Stimulated activated naive B cell treated with anti-CD40 and anti-IgM and Interleukin-4, amounts not matched to agents 10 μg/mL and 1 μg/mL and 100 μg/mL, for 72 hours (primary cell): Measurements from ENCODE around the gene ZNF532.
A peak's percentile ranks its signal among the peaks of the same experiment; 100 is the strongest.

Experiments used
- ATAC-seq, 2 donors: fragments of 150-1000 bp; cut with Tn5 transposase; replicated peaks; 2 replicates each; pipeline ENCODE4 v1.10.0; 2021; ENCODE audit warnings: moderate library complexity in 1 of 2
- DNase-seq: peaks from one replicate; pipeline ENCODE4 v3.0.0; 2021
- H3K27ac Mint-ChIP-seq: one replicate; pipeline ENCODE4 v1.8.0; 2022; ENCODE audit warnings: mild to moderate bottlenecking, mixed read lengths
- H3K27me3 Mint-ChIP-seq, 2 donors: one replicate each; pipeline ENCODE4 v1.8.0; 2022; ENCODE audit warnings: mixed read lengths in 2 of 2
- H3K36me3 Mint-ChIP-seq, 2 donors: one replicate each; pipeline ENCODE4 v1.8.0; 2022; ENCODE audit warnings: mixed read lengths in 2 of 2, mild to moderate bottlenecking in 1 of 2
- H3K4me1 Mint-ChIP-seq, 2 donors: one replicate each; pipeline ENCODE4 v1.8.0; 2022; ENCODE audit warnings: mixed read lengths in 2 of 2, mild to moderate bottlenecking in 1 of 2
- H3K4me3 Mint-ChIP-seq, 2 donors: one replicate each; pipeline ENCODE4 v1.8.0; 2022; ENCODE audit warnings: mild to moderate bottlenecking in 2 of 2, mixed read lengths in 2 of 2, moderate library complexity in 1 of 2
- H3K9me3 Mint-ChIP-seq, 2 donors: one replicate each; pipeline ENCODE4 v1.8.0; 2022; ENCODE audit warnings: mixed read lengths in 2 of 2, mild to moderate bottlenecking in 1 of 2

Gene ZNF532

DNA sequence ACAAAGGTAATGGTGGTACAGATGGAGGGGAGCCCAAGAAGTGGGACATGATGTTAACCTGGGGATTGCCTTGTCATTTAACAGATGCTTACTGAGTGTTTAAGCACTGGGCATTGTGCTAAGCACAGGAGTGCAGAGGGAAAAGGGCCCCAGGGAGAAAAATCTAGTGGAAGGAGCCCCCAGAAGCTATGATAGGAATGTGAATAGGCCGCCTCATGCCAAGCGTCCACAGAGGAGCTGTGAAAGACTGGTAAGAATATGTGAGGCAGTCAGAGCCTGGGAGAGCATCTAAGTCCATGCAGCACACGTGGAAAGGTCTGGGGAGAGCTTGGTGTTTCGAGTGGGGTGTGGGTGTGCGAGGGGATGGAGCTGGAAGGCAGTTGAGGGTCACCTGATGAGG, 5.5 kb downstream of the ZNF532 start:
- H3K27ac Mint-ChIP-seq: peak overlapping the region; percentile 48
- ATAC-seq: no peak
- H3K4me3 Mint-ChIP-seq: no peak overlapping the region
- H3K27me3 Mint-ChIP-seq: no peaks in the 10 kb centered on the region
- DNase-seq: no peak
- peaks cover 26 to 29% of the 10 kb centered on the region in 2 donors for H3K4me1 Mint-ChIP-seq
- peaks cover 0 to 4% of the 10 kb centered on the region in 2 donors for H3K9me3 Mint-ChIP-seq
- peaks cover 56 to 80% of the 10 kb centered on the region in 2 donors for H3K36me3 Mint-ChIP-seq

DNA sequence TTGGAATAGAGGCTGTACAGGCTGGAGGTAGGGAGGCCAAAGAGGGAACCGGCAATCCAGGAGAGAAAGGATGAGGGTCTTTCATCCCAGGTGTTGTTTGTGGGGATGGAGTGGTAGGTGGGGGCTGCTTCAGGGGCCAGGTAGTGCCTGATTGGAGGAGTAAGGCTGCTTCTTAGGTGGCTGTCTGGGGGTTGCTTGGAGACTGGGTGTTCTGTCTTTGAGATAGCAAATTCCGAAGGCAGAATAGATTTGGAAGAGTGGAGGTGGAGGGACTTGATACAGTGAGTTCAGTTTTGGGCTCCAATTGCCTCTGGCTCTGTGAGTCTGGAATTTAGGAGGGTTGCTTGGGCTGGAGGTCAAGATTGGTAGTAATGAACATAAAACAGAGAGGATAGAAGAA, 5.9 kb downstream of the ZNF532 start:
- peaks cover 51 to 80% of the 10 kb centered on the region in 2 donors for H3K36me3 Mint-ChIP-seq
- peaks cover 22 to 24% of the 10 kb centered on the region in 2 donors for H3K4me1 Mint-ChIP-seq
- no peak overlapping the region for H3K4me3 Mint-ChIP-seq
- no peaks in the 10 kb centered on the region for H3K27me3 Mint-ChIP-seq
- H3K9me3 Mint-ChIP-seq: peaks cover 0 to 4% of the 10 kb centered on the region in 2 donors
- peak overlapping the region; percentile 48 for H3K27ac Mint-ChIP-seq
- DNase-seq (no peak), ATAC-seq (no peak)

DNA sequence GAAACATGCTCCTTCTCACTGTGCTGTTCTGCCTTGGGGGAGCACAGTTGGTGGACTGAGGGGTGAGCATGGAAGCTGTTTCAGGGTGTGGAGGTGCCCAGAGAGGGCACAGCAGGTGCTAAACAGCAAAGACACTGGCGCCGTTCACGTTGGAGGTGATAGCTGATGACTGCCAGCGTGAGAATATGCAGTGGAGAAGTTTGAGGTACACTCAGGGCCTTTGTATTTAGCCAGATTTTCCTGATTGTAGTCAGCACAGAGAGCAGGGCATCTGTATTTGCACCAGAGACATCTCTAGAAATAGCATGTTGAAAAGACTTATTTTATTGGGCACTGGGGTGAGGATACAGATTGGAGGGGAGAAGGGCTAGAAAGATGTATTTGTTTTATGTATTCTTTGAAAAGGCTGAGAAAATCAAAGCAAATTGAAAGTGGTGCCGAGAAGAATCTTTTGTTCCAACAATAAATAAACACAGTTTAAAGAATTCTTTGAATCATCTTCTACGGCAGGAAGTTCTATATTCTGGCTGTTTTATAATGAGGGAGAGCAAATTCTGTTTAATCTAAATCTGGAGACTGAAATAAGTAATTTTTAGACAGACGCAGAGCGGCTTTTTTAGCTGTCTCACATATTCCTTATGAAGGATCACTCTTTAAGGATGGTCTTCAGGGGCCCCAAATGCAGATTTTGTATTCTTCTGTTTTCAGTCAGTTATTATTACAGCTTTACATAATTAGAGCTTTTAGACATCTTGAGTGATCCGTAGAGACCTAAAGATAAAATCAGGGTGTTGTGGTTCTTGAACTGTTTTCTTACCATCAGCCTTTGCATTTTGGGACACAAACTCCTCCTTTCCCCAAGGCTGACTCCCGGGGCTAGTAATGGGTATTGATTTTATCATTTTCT, 7.1 kb downstream of the ZNF532 start:
- peaks cover 0 to 4% of the 10 kb centered on the region in 2 donors for H3K9me3 Mint-ChIP-seq
- H3K4me3 Mint-ChIP-seq: no peak overlapping the region
- ATAC-seq (peak in 1 of 2 donors; percentile 27), DNase-seq (no peak)
- H3K27ac Mint-ChIP-seq: no peak overlapping the region
- peaks cover 44 to 76% of the 10 kb centered on the region in 2 donors for H3K36me3 Mint-ChIP-seq
- no peaks in the 10 kb centered on the region for H3K27me3 Mint-ChIP-seq
- peaks cover 19 to 20% of the 10 kb centered on the region in 2 donors for H3K4me1 Mint-ChIP-seq

DNA sequence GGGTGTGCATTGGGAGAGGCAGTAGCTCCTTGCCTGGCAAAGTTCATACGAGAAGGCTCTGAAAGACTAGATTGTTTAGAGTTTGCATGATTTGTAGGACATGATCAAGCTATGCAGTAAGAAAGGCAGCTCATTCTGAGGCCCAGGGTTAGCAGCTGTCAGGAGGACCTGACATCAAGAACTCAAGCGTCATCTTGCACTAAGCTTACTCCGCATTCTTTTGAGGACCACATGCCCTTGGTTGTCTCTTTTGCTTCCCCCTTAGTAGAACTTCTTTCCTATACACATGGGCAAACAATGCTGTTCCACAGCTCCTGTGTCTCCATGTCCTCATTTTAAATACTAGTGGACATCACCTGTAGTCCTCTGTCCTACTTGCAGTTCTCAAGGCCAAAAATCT, 14.0 kb downstream of the ZNF532 start:
- no peak for ATAC-seq
- H3K27me3 Mint-ChIP-seq: peaks cover 3 to 6% of the 10 kb centered on the region in 2 donors
- peaks cover 41 to 70% of the 10 kb centered on the region in 2 donors for H3K36me3 Mint-ChIP-seq
- no peak overlapping the region for H3K27ac Mint-ChIP-seq
- H3K9me3 Mint-ChIP-seq: no peaks in the 10 kb centered on the region
- H3K4me3 Mint-ChIP-seq: no peak overlapping the region
- peaks cover 9 to 16% of the 10 kb centered on the region in 2 donors for H3K4me1 Mint-ChIP-seq
- DNase-seq: no peak

DNA sequence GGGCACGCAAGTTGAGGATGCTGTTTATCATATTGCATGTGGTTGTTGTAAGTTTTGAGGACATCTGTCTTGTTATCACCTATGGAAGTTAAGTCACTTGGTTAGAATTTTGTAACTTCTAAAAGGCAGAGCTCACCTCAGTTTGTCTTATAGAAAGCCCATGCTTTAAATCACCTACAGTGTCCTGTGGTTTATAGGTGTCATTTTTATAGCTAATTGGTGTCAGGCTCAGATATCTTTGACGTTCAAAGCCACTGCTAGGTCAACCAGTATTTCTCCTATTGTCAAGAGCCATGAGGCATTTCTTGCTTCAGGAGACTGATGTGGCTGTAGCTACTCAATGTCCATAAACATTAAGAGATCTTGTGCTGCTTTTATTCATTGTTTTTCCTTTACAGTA, 16.8 kb downstream of the ZNF532 start:
- H3K4me1 Mint-ChIP-seq: peaks cover 11 to 16% of the 10 kb centered on the region in 2 donors
- ATAC-seq: no peak
- no peak overlapping the region for H3K4me3 Mint-ChIP-seq
- no peak for DNase-seq
- H3K36me3 Mint-ChIP-seq: peaks cover 41 to 54% of the 10 kb centered on the region in 2 donors
- peaks cover 3 to 6% of the 10 kb centered on the region in 2 donors for H3K27me3 Mint-ChIP-seq
- H3K9me3 Mint-ChIP-seq: no peaks in the 10 kb centered on the region
- H3K27ac Mint-ChIP-seq: peak overlapping the region; percentile 9

DNA sequence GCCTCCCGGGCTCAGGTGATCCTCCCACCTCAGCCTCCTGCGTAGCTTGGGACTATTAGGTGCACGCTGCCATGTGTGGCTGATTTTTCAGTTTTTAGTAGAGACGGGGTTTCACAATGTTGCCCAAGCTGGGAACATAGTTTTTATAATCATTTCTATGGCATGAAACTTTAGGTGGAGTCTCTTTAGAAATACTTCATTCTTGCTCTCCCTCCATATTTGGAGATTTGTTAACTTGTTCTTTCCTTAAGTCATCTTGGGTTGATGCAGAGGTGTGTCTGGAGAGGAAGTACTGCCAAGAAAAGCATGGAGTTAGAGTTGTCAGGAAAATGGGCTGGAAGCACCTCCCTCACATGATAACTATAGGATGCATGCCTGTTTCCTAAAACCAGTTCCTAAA, 17.4 kb downstream of the ZNF532 start:
- ATAC-seq (no peak), DNase-seq (no peak)
- Mint-ChIP-seq H3K9me3 (no peaks in the 10 kb centered on the region), H3K27me3 (peaks cover 2 to 6% of the 10 kb centered on the region in 2 donors), H3K4me3 (no peak overlapping the region), H3K4me1 (peaks cover 16 to 19% of the 10 kb centered on the region in 2 donors), H3K27ac (no peak overlapping the region), H3K36me3 (peaks cover 37 to 48% of the 10 kb centered on the region in 2 donors)

DNA sequence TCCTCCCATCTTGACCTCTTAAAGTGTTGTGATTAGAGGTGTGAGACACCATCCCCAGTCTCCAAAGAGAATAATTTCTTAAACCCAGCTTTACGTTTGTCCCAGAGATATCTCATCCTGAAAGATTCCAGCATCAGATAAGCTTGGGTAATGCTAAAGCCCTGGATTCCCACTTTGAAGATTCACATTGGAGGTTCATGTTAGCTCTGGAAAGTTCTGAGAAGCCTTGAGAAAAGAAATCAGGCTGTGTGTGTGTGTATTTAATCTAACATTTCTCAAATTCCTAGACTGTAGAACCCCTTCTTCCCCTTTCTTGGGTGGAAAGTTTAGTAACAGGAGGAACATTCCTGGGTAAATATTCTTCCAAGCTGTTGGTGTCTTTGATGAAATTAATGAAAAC, 18.0 kb downstream of the ZNF532 start:
- DNase-seq (no peak), ATAC-seq (no peak)
- no peak overlapping the region for H3K4me3 Mint-ChIP-seq
- H3K36me3 Mint-ChIP-seq: peaks cover 32 to 41% of the 10 kb centered on the region in 2 donors
- no peaks in the 10 kb centered on the region for H3K9me3 Mint-ChIP-seq
- H3K4me1 Mint-ChIP-seq: peaks cover 19 to 21% of the 10 kb centered on the region in 2 donors
- H3K27ac Mint-ChIP-seq: no peak overlapping the region
- peaks cover 0 to 6% of the 10 kb centered on the region in 2 donors for H3K27me3 Mint-ChIP-seq

DNA sequence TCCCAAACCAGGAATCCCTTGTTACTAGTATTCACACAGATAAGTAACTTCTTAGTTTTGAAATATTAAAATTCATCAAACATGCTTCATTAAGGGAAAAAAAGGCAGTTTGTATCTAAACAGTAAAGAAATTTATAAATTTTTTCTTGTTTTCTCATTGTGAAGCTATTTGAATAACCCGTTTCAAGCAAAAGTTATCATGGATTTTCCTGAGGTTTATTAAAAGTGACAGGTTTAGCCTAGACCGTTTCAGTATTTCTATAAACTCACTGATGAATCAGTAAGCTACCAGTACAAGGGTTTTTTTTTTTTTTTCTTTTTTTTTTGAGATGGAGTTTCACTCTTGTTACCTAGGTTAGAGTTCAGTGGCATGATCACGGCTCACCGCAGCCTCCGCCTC, 20.0 kb downstream of the ZNF532 start:
- Mint-ChIP-seq H3K9me3 (no peaks in the 10 kb centered on the region), H3K27ac (no peak overlapping the region), H3K4me3 (no peak overlapping the region), H3K4me1 (peaks cover 18 to 20% of the 10 kb centered on the region in 2 donors), H3K27me3 (peaks cover 0 to 6% of the 10 kb centered on the region in 2 donors), H3K36me3 (peaks cover 22 to 29% of the 10 kb centered on the region in 2 donors)
- DNase-seq: no peak
- no peak for ATAC-seq

DNA sequence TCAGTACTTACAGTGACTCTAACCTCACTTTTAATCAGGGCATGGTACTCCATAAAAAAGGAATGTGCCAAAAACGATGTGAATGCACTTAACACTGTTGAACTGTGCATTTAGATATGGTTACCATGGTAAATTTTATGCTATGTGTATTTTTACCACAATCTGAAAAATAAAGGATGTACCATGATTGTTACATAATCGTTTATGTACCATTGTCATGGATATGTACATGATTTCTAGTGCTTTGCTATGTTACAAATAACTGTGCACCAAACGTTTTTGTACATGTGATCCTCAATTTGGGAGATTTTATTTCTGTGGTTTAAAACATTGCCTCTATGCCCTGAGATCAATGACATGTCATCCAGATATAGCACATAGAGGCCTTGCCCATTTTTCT, 21.8 kb downstream of the ZNF532 start:
- peak overlapping the region in 1 of 2 donors; percentile 55 for H3K4me3 Mint-ChIP-seq
- no peak overlapping the region for H3K27ac Mint-ChIP-seq
- H3K4me1 Mint-ChIP-seq: peaks cover 15 to 21% of the 10 kb centered on the region in 2 donors
- H3K27me3 Mint-ChIP-seq: peaks cover 0 to 6% of the 10 kb centered on the region in 2 donors
- ATAC-seq: no peak
- H3K36me3 Mint-ChIP-seq: peaks cover 18 to 20% of the 10 kb centered on the region in 2 donors
- H3K9me3 Mint-ChIP-seq: no peaks in the 10 kb centered on the region
- DNase-seq: no peak

DNA sequence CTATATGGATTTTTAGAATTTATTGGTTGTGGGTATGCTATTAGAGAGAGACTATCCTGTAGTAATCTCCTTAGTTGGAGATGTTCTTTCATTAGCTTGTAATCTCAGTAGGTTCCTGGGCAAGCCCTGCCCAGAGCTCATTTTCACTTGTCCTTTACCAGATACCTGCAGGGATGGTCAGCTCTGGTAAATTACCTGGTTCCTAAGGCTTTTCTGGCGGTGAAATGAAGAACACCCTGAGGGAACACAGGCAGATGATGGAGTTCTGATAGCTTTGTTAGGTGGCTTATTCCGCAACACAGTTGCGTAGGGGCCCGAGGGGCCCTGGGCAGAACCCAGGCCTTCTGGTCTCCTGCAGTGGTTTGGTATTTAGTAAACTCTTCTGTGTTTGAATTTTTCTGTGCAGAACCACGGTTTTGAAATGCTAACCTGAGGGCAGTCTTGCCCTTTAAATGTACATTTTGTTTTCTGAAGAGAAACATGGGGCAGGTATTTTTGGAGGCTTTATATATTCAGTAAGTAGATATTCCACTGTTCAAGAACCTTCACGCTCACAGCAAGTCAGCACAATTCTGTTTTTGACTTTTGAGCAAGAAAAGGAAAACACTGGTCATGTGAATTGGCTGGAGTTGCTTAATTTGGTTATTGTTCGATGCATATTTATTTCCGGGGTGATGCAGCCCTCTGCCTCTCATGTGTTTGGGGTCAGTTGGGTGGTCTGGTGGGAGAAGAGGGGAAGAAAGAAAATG, 22.4 kb downstream of the ZNF532 start:
- Mint-ChIP-seq H3K4me1 (peaks cover 17 to 27% of the 10 kb centered on the region in 2 donors), H3K4me3 (peak overlapping the region; percentile 55 to 62), H3K27ac (peak overlapping the region; percentile 81), H3K9me3 (no peaks in the 10 kb centered on the region), H3K27me3 (peaks cover 0 to 6% of the 10 kb centered on the region in 2 donors), H3K36me3 (peaks cover 17 to 21% of the 10 kb centered on the region in 2 donors)
- ATAC-seq (peak; percentile 62 to 71), DNase-seq (no peak)

DNA sequence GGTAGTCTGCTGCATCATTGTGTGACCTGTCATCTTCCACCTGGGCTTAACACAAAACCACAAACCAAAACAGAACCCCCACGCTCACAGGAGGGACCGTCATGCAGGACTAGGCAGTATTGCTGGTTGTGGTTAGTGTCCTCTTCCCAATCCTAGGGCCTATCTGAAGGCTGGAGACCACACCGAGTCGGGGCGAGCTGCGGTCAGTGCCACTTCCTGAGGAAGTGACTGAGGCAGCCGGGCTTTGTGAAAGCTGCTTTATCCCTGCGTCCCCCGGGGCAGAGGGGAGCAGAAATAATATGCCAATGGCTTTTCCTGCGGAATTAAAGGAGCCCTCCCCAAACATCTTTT, 22.9 kb downstream of the ZNF532 start:
- ATAC-seq (peak; percentile 88 to 91), DNase-seq (peak; percentile 54)
- Mint-ChIP-seq H3K36me3 (peaks cover 17 to 21% of the 10 kb centered on the region in 2 donors), H3K4me3 (peak overlapping the region; percentile 55 to 62), H3K27ac (peak overlapping the region; percentile 81), H3K27me3 (peaks cover 0 to 6% of the 10 kb centered on the region in 2 donors), H3K9me3 (no peaks in the 10 kb centered on the region), H3K4me1 (peaks cover 21 to 32% of the 10 kb centered on the region in 2 donors)

DNA sequence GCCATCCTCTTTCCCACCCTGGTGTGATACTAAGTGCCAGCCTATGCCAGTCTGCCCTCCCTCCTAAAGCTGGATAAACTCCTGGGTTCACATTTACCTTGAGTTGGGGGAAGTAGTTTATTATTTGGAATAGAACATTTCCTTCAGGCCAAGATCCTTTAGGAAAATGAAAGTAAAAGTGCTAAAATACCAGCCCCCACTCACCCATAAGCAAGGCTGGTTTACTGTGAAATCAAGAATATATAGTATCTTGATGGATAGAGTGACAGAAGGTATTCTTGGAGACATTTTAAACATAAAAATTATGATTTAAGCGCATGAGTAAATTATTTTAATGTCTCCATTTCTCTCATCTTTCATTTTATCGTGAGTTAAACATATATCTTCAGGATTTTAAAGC, 27.1 kb downstream of the ZNF532 start:
- H3K9me3 Mint-ChIP-seq: peaks cover 0 to 2% of the 10 kb centered on the region in 2 donors
- peak overlapping the region; percentile 7 for H3K27ac Mint-ChIP-seq
- no peak for DNase-seq
- H3K4me3 Mint-ChIP-seq: no peak overlapping the region
- H3K36me3 Mint-ChIP-seq: peaks cover 25 to 31% of the 10 kb centered on the region in 2 donors
- peaks cover 36 to 63% of the 10 kb centered on the region in 2 donors for H3K4me1 Mint-ChIP-seq
- H3K27me3 Mint-ChIP-seq: no peaks in the 10 kb centered on the region
- no peak for ATAC-seq

DNA sequence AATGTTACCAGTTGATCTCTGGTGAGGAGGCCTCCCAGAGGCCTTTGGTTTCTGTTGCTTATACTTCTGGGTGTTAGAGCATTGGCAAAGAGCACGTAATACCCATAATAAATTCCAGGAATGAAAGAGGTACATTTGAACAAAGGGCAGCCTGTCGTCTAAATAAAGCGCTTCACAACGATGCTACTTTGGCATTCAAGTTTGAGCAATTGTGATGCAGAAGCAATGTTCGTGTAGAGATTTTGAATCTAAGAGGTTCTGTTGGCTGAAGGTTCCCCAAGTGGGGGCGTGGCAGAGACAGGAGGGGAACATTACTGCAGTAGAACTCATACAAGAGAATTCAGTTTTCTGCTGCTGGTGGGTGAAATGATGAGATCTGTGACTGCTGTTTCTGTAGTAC, 27.8 kb downstream of the ZNF532 start:
- Mint-ChIP-seq H3K4me1 (peaks cover 31 to 63% of the 10 kb centered on the region in 2 donors), H3K27ac (no peak overlapping the region), H3K36me3 (peaks cover 27 to 34% of the 10 kb centered on the region in 2 donors), H3K9me3 (peaks cover 0 to 2% of the 10 kb centered on the region in 2 donors), H3K27me3 (no peaks in the 10 kb centered on the region), H3K4me3 (no peak overlapping the region)
- DNase-seq: no peak
- ATAC-seq: no peak

DNA sequence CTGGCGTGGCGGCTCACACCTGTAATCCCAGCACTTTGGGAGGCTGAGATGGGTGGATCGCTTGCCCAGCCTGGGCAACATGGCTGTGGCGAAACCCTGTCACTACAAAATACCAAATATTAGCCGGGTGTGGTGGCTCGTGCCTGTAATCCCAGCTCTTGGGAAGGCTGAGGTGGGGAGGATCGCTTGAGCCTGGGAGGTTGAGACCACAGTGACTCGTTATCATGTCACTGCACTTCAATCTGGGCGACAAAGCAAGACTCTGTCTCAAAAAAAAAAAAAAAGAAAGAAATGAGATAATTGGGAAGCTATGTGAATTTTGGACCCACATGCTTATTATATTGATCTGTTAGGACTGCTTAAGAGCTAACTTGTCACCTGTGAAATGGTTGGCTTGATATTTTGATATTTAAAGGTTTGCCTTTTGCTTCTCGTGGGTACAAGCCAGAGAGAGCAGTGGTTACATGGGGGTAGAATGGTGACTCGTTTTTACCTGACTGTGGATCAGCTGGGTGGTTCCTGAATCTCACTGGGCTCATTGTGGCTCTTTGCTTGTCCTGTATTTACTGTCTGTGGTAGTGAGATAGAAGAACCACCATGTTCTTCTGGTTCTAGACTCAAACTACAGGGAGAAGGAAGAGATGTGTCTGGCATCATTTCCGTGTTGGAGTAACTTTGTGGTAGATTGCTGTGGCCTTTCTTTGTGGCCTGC, 28.9 kb downstream of the ZNF532 start:
- peaks cover 0 to 2% of the 10 kb centered on the region in 2 donors for H3K9me3 Mint-ChIP-seq
- DNase-seq: no peak
- H3K4me3 Mint-ChIP-seq: no peak overlapping the region
- H3K4me1 Mint-ChIP-seq: peaks cover 29 to 62% of the 10 kb centered on the region in 2 donors
- H3K36me3 Mint-ChIP-seq: peaks cover 27 to 36% of the 10 kb centered on the region in 2 donors
- peak; percentile 66 to 67 for ATAC-seq
- no peaks in the 10 kb centered on the region for H3K27me3 Mint-ChIP-seq
- peak overlapping the region; percentile 38 for H3K27ac Mint-ChIP-seq
